Ovary (tissue), 9 donors: ENCODE data around the gene P2RY6. TPM values are rescaled to one million over a fixed set of nuclear protein-coding genes. Genes with fewer than 3 reads are reported as not detected.

Experiments
- DNase-seq, 5 donors: peaks; one replicate each; pipeline ENCODE4 v3.0.0-alpha.2; 2019 to 2020
- H3K27ac ChIP-seq, 2 donors: fragments of 200-600 bp; one replicate each; pipeline versions ENCODE4 v1.5.1 to v1.8.0; 2019 to 2022
- H3K27me3 ChIP-seq: fragments of 200-600 bp; one replicate; pipeline ENCODE4 v1.8.0; 2022
- H3K36me3 ChIP-seq: fragments of 200-600 bp; sonication (generic); one replicate; pipeline ENCODE4 v1.5.1; 2019
- H3K4me1 ChIP-seq: one replicate; pipeline ENCODE4 v1.8.1; 2013; ENCODE audit warnings: mild to moderate bottlenecking, moderate library complexity; ENCODE audit not compliant: insufficient read depth
- H3K4me3 ChIP-seq: fragments of 200-600 bp; sonication (generic); one replicate; pipeline ENCODE4 v1.5.1; 2017
- H3K9me3 ChIP-seq, 2 donors: fragments of 200-600 bp in 1 of 2; sonication (generic) in 1 of 2; one replicate each; pipeline versions ENCODE4 v1.5.1 to v1.8.1; 2013 to 2019; ENCODE audit warnings: mild to moderate bottlenecking in 1 of 2, moderate library complexity in 1 of 2
- EP300 ChIP-seq: sonication (generic); formaldehyde crosslinking; IDR thresholded peaks from one replicate; pipeline ENCODE4 v1.6.1; 2017; ENCODE audit warnings: antibody characterized with exemption
- POLR2A ChIP-seq: fragments of 450-650 bp; IDR thresholded peaks from one replicate; pipeline ENCODE4 v1.6.1; 2017; ENCODE audit warnings: antibody characterized with exemption, mild to moderate bottlenecking, moderate library complexity
- WGBS, 3 donors: extraction: QIAGEN DNeasy Blood & Tissue Kit in 1 of 3; methylation state at CpG; one replicate each; pipeline versions ENCODE4 v1.1.5 to v1.1.7; 2013 to 2017; 5-methylcytosine and 5-hydroxymethylcytosine counted together
- intact Hi-C, 4 donors: fragments of 100-400 bp; cut with DNase I; formaldehyde crosslinking; loops; one replicate each; pipeline versions ENCODE4 v1.11.0 to v1.15.1; 2022 to 2023
- polyA plus RNA-seq, 2 donors: library from polyadenylated mRNA; stranded (reverse); fragments of 200-250 nt in 1 of 2; fragments of 350-450 nt in 1 of 2; fragmentation: Illumina TruSeq in 1 of 2; extraction: RNeasy Lipid Tissue Mini Kit (QIAGEN cat#74804) in 1 of 2; gene quantifications; one replicate each; pipeline ENCODE4 v1.2.3, GENCODE V29; 2013 to 2014
- total RNA-seq, 7 donors: library from RNA; depleted of rRNA in 2 of 7; stranded (reverse); fragments of >200 nt in 2 of 7; fragmentation: NEBNext Ultra II Directional in 3 of 7; extraction: Animal tissue kit (Norgen Biotek cat#: 25700) in 3 of 7; gene quantifications; one replicate each; pipeline versions ENCODE4 v1.1.0 to v1.2.4, GENCODE V29; 2016 to 2023
- TF ChIP-seq, protein P1 (sequence below), 3 donors: fragments of 450-650 bp in 2 of 3; fragments of 200-600 bp in 1 of 3; IDR thresholded peaks; one replicate each; pipeline versions ENCODE4 v1.5.1 to v1.8.0; 2016 to 2022; ENCODE audit warnings: antibody characterized with exemption in 3 of 3, mild to moderate bottlenecking in 1 of 3
- donor health status: DM: no; HTN: no; CAD: no; lungs with moderate emphysema.
- donor health status: DM: no; HTN: no; CAD: no.
- donor health status: Bipolar disorder and iron deficiency.
- donor health status: DM: yes; HTN: yes; CAD: no.
- donor health status: DM: no; HTN: no; CAD: no.
- donor health status: DM: yes; HTN: yes; CAD: no.

The P2RY6 gene
- total and polyA plus RNA-seq, 9 donors, result 0.23 to 1.4 (median 0.66) TPM; not detected in 1

- Histone ChIP-seq H3K36me3 (no peaks in the 10 kb centered on the region), H3K4me3 (peak overlapping the region; percentile 11), H3K4me1 (peaks cover 60% of the 10 kb centered on the region), H3K9me3 (no peaks in the 10 kb centered on the region), H3K27ac (peak overlapping the region in 1 of 2 donors; percentile 31), H3K27me3 (no peaks in the 10 kb centered on the region)
- intact Hi-C loops, result no loop called here
- WGBS, 3 donors, result 39 to 71% (median 48%) methylated on average over 2 of the region's 2 CpGs
- TF ChIP-seq, protein P1, sequence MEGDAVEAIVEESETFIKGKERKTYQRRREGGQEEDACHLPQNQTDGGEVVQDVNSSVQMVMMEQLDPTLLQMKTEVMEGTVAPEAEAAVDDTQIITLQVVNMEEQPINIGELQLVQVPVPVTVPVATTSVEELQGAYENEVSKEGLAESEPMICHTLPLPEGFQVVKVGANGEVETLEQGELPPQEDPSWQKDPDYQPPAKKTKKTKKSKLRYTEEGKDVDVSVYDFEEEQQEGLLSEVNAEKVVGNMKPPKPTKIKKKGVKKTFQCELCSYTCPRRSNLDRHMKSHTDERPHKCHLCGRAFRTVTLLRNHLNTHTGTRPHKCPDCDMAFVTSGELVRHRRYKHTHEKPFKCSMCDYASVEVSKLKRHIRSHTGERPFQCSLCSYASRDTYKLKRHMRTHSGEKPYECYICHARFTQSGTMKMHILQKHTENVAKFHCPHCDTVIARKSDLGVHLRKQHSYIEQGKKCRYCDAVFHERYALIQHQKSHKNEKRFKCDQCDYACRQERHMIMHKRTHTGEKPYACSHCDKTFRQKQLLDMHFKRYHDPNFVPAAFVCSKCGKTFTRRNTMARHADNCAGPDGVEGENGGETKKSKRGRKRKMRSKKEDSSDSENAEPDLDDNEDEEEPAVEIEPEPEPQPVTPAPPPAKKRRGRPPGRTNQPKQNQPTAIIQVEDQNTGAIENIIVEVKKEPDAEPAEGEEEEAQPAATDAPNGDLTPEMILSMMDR (IDR thresholded peaks at IDR 0.05), result no peak
- TF ChIP-seq POLR2A (no peak), EP300 (no peak)
- no peak for DNase-seq
Measured at GRCh38 chr11:73312036-73312435, 39.9 kb downstream of the P2RY6 start.

DNA sequence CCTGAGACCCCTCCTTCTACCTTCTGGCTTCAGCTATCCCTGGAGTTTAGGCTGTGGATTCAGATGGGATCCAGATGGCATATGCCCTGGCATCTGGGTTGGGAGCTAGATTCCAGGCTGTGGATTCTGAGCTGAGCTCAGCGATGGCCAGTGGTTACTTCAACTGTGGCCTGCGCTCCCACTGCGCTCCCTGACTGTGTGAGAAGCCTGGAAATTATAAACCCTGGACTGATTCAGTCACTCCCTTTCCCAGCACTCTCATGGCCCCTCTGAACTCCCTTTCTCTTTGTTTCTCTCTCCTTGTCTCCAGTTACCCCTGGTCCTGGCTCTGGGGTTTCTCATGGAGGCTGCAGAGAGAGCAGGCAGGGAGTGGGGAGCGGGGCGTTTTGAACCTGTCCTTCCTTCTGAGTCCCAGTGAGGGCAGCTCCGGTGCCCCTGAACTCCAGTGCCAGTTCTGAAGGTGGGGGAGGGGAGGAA is 40.8 kb downstream of the P2RY6 start:
- peak overlapping the region; percentile 52 to 59 for H3K27ac ChIP-seq
- 34 to 45% (median 39%) methylated on average over 6 of the region's 6 CpGs for WGBS, 3 donors
- intact Hi-C loops, result no loop called here

DNA sequence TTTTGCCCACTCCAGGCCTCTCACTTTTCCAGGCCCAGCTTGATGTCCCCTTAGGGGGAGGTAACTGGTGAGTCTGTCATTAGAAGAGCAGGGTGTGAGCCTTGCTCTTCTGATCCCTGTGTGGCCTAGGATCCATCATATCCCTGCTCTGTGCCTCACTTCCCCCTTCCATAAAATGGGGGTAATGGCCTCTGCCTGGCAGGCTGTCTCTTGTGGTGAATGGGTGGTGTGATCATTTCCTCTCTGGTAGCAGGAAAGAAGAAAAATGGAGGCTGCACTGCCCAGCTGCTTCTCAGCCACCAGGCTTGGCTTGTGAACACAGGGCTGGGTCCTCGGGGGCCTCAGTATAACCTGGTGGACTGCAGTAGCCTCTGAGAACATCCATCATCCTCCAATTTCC is 41.5 kb downstream of the P2RY6 start:
- Histone ChIP-seq H3K27me3 (no peaks in the 10 kb centered on the region), H3K9me3 (no peaks in the 10 kb centered on the region), H3K27ac (peak overlapping the region; percentile 52 to 59), H3K4me3 (peak overlapping the region; percentile 8), H3K4me1 (peaks cover 63% of the 10 kb centered on the region), H3K36me3 (no peaks in the 10 kb centered on the region)
- TF ChIP-seq EP300 (no peak), POLR2A (no peak)
- TF ChIP-seq, protein P1 (IDR thresholded peaks at IDR 0.05), result no peak
- intact Hi-C loops, result no loop called here
- DNase-seq, result no peak
- WGBS, 3 donors, result 33 to 58% (median 50%) methylated on average over 1 of the region's 1 CpG

More for the DNA sequence above, 40.8 kb downstream of the P2RY6 start:
- Histone ChIP-seq H3K9me3 (no peaks in the 10 kb centered on the region), H3K4me1 (peaks cover 63% of the 10 kb centered on the region), H3K36me3 (no peaks in the 10 kb centered on the region), H3K27me3 (no peaks in the 10 kb centered on the region), H3K4me3 (peak overlapping the region; percentile 11)
- TF ChIP-seq EP300 (no peak), POLR2A (no peak)
- TF ChIP-seq, protein P1 (IDR thresholded peaks at IDR 0.05), result no peak
- DNase-seq, result peak in 1 of 5 donors; percentile 26

GRCh38 chr11:73314117-73314961 is 42.2 kb downstream of the P2RY6 start:
- Histone ChIP-seq H3K27ac (peak overlapping the region; percentile 52 to 59), H3K36me3 (no peaks in the 10 kb centered on the region), H3K4me1 (peaks cover 63% of the 10 kb centered on the region), H3K27me3 (no peaks in the 10 kb centered on the region), H3K9me3 (no peaks in the 10 kb centered on the region), H3K4me3 (peak overlapping the region; percentile 8)
- 40 to 47% (median 43%) methylated on average over 11 of the region's 11 CpGs for WGBS, 3 donors
- peak in 1 of 5 donors; percentile 23 for DNase-seq
- TF ChIP-seq, protein P1 (IDR thresholded peaks at IDR 0.05), result no peak
- TF ChIP-seq POLR2A, result no peak
- TF ChIP-seq EP300, result no peak
- intact Hi-C loops, result no loop called here
